ENCODE measurements around the gene TM9SF3.

The TM9SF3 gene

GRCh38 chr10:96505150-96506136, 81.4 kb downstream of the TM9SF3 start:
- no peak for DNase-seq

DNA sequence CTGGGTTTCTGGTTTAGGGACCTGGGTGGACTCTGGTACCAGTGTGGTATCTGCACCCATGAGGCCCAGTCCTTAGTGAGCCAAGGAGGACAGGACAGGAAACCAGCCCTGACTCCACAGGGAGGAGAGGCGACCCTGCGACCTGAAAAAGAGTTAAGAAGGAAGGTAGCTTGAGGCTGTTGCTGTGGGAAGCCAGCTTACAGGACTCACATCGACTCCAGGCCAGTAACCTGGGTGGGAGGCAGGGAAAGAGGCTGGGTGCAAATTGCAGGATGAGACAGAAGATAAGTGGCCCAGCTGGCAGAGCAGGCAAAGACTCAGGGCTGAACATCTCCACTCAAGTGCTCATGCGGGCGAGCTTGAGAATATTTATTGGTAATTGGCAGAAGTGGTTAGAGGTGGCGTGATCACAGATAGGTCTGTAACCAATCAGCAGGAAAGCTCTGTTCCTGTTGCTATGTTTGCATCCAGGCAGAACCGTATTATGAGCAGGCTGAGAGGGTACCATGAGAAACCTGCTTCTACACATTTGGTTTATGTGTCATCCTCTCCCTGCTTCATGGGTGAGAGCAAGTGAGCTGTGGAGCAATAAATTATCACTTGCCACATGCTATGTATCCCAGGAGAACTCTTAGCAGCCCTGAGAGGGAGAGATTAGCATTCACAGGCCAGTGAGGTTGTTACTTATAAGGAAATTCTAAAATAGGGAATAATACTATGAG, 84.1 kb downstream of the TM9SF3 start:
- DNase-seq = peak; percentile 63

- DNase-seq = no peak
Measured at GRCh38 chr10:96501985-96502384, 84.8 kb downstream of the TM9SF3 start.

DNA sequence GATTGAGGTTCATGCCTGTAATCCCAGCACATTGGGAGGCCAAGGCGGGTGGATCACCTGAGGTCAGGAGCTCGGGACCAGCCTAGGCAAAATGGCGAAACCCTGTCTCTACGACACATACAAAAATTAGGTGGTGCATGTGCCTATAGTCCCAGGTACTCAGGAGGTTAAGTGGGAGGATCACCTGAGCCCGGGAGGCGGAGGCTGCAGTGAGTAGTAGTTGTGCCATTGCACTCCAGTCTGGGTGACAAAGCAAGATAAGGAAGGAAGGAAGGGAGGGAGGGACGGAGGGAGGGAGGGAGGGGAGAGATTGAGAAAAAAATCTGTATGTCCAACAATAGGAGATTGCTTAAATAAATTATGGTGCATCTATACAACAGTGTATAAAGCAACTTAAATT, 86.3 kb downstream of the TM9SF3 start:
- no peak for DNase-seq

GRCh38 chr10:96500050-96500449, 86.8 kb downstream of the TM9SF3 start:
- no peak for DNase-seq

GRCh38 chr10:96497391-96497790, 89.4 kb downstream of the TM9SF3 start:
- no peak for DNase-seq

GRCh38 chr10:96496281-96496925, 90.4 kb downstream of the TM9SF3 start:
- no peak for DNase-seq

DNA sequence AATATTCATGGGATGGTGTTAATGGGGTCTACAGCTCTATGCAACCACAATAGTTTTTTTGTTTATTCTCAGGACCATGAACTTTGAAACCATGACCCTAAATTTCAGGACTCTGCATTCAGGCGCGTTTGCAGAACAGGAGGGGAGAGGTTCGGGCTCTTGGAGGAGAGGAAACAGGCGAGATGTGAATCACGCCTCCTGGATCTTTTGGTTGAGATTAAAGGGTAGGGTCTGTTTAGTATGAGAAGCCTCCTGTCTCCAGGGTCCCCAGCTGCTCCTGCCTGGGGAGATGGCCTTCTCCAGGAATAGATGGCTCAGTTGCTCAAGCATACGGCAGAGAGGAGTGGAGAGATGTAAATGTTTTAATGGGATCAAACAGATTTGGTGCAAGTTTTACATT, 91.3 kb downstream of the TM9SF3 start:
- no peak for DNase-seq

DNA sequence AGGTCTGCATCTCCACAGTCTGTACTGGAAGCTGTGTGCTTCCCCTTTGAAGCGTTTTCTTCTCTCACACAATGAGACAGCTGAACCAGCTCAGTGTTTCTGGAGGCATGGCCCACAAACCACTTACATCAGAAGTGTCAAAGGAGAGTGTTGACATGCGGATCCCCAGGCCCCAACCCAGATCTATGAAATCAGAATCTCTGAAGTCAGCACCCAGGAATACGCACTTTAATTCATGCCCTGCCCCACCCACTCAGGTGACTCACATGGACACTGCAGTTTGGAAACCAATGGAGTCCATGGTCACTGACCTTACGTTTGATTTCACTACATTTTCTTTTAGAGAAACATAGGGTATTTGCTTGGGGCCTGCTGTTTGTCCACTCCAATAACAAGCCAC, 92.1 kb downstream of the TM9SF3 start:
- DNase-seq = no peak

DNA sequence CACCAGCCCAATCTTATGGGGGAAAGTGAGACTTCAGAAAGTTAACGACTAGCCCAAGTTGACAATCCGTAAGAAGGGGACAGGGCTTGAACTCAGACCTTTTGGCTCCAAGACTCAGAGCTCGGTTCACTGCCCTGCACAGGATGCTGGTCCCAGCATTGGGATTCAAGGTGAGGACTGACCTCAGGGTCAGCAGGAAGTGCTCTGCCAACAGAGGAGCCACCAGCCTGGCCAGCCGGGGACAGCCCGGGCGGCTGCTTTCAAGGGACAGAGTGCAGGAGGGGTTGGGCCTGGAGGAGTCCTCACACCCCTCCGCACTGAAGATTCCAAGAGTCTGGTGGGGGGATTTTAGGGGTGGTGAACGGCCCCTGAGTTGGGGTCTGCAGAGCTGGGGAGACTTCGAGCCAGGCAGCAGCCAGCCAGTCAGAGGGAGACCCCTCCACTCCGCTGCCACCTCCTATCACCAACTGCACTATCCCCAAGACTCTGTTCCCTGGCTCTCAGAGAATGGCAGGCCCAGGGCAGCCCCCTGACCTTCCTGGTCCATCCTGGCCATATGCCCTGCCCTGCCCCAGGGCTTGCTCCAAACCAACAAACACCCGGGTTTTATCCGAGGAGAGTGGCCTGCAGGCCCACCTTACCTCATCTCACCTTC, 92.8 kb downstream of the TM9SF3 start:
- DNase-seq = no peak

GRCh38 chr10:96493254-96493653, 93.6 kb downstream of the TM9SF3 start:
- DNase-seq = no peak

- no peak for DNase-seq
Measured at GRCh38 chr10:96491303-96491702, 95.5 kb downstream of the TM9SF3 start.

- no peak for DNase-seq
Measured at GRCh38 chr10:96488161-96488935, 98.5 kb downstream of the TM9SF3 start.

DNA sequence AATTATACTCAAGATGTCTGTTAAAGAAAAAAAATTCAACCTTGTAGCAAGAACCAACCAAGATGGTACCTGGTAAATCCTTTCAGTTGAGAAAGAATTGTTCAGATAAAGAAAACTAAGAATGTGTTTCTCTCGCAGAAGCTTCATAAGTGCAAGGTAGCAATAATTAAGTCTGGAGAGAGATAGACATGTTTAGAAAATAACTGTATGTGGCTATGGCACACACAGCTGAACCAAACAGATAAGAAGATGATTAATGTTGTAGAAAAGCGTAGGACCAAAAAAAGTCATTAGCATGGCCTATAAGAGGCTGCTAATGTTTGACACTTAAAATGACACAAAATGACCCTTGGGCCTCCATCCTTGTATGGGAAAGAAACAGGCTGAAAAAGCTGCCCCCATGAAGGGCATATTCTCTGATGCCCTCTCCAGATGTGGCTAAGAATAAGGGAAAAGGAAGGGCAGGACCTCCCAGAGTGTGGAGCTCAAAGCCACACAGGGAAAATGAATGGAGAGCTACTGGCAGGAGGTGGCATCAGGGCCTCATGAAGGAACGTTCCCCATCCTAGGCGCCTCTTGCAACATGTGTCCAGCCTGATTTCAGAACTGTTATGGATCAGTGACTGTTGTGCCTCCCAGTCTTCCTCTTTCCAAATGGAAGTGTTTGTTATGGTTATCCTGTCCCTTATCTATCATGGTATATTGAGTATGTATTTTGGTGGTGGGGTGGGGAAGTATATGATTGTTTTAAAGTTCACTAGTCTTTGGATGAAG, 103.8 kb downstream of the TM9SF3 start:
- no peak for DNase-seq

GRCh38 chr10:96478355-96478754, 108.5 kb downstream of the TM9SF3 start:
- no peak for DNase-seq

DNA sequence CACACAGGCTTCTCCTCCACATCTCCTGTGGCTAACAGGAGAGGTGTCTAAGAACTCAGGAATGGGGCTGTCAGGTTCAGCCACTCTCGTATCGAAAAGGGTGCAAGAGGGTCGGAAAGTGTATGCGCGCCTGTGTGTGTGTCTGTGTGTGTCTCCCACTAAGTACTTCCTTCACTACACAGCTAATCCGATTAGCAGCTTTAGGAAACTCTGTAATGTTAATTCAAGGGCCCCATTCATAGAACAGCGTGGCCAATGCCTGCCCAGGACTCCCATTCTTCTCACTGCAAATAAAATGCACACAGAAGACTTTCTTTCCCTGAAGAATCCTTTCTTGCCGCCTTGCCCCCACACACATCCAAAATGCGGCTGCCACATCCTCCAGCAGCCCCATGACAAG, 112.9 kb downstream of the TM9SF3 start:
- DNase-seq = no peak

DNA sequence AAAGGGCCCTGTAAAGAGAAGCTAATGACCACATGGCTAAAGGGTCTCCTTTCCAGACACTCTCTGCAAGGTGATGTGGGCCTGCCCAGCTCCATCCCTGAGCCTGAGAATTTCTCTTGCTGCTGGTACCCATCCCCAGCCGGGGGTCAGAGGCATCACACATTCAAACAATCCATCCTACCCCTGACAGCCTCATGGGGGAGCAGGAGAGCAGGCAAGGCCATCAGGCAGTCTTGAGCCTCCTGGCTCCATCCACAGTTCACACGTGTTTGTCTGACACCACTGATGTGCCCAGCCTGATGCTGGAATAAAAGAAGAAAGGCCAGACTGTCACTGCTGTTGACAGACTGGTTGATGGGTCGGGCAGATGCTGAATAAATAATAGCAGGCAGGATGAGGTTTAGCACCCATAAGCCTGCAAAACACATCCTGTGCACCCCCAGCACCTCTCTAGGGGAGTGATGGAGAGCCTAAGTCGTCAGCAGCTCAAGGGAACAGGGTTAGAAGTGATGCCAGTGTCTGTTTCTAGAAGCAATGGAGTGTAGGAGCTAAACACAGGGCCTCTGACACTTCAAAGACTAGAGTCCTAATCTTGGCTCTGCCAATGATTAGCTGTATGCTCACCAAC, 116.6 kb downstream of the TM9SF3 start:
- peak; percentile 9 for DNase-seq

GRCh38 chr10:96468845-96469244, 118.0 kb downstream of the TM9SF3 start:
- DNase-seq = peak; percentile 5
